ENCODE measurements around the gene NFATC1.

Gene NFATC1

GRCh38 chr18:79466591-79466990 is 70.9 kb downstream of the NFATC1 start:
- Histone ChIP-seq H3K79me2 (no peaks in the 10 kb centered on the region), H3K4me1 (no peaks in the 10 kb centered on the region), H3K4me2 (ENCODE audit: low read length) (no peak overlapping the region), H3K36me3 (ENCODE audit: control insufficient read depth, insufficient read depth, low read length) (no peaks in the 10 kb centered on the region), H3K4me3 (ENCODE audit: low read depth, low read length) (no peak overlapping the region), H3K27me3 (ENCODE audit: control insufficient read depth, insufficient read depth, low read length) (no peaks in the 10 kb centered on the region), H2AFZ (no peak overlapping the region), H3K9me3 (ENCODE audit: control insufficient read depth, low read length) (no peaks in the 10 kb centered on the region), H3K9ac (no peak overlapping the region), H3K27ac (no peak overlapping the region)
- no peak for TF ChIP-seq CTCF (IDR thresholded peaks at IDR 0.05)

- TF ChIP-seq CTCF (IDR thresholded peaks at IDR 0.05) = no peak
- Histone ChIP-seq H3K4me2 (ENCODE audit: low read length) (no peak overlapping the region), H3K36me3 (ENCODE audit: control insufficient read depth, insufficient read depth, low read length) (no peaks in the 10 kb centered on the region), H3K9me3 (ENCODE audit: control insufficient read depth, low read length) (no peaks in the 10 kb centered on the region), H3K27me3 (ENCODE audit: control insufficient read depth, insufficient read depth, low read length) (no peaks in the 10 kb centered on the region), H3K4me3 (ENCODE audit: low read depth, low read length) (no peak overlapping the region), H2AFZ (no peak overlapping the region), H3K79me2 (no peaks in the 10 kb centered on the region), H3K9ac (no peak overlapping the region), H3K27ac (no peak overlapping the region), H3K4me1 (no peaks in the 10 kb centered on the region)
These were observed 71.4 kb downstream of the NFATC1 start for GRCh38 chr18:79467126-79467525.

DNA sequence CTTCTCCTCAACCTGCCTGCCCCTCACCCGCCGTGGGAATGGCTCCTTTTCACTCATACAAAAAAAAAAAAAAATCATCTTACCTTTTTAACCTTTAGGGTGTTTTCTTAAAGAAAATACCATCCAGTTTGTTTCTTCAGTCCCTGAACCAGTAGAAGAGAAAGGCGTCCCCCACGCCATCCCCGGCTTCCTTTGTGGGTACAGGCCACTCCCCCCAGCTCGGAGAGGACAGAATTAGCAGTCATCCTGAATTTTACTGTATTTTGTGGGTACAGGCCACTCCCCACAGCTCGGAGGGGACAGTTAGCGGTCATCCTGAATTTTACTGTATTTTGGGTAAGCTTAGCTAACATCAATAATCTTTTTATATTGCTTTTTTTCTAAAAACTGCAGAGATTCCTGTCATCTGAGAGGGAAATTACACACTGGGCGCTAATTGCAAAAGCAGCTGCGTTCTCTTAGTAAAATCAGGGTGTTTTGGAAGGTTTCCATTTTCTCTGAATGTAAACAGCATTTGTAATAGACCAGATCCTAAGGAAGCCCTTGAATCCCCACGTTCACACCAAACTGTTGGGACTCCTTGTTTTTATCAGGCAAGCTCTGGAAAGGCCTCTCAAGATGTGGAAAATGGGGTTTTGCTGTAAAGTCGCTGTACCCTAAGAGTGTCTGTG is 72.5 kb downstream of the NFATC1 start:
- Histone ChIP-seq H3K9ac (no peak overlapping the region), H3K27ac (no peak overlapping the region), H3K79me2 (no peaks in the 10 kb centered on the region), H3K27me3 (ENCODE audit: control insufficient read depth, insufficient read depth, low read length) (no peaks in the 10 kb centered on the region), H3K36me3 (ENCODE audit: control insufficient read depth, insufficient read depth, low read length) (no peaks in the 10 kb centered on the region), H3K9me3 (ENCODE audit: control insufficient read depth, low read length) (no peaks in the 10 kb centered on the region), H3K4me3 (ENCODE audit: low read depth, low read length) (no peak overlapping the region), H2AFZ (no peak overlapping the region), H3K4me1 (no peaks in the 10 kb centered on the region), H3K4me2 (ENCODE audit: low read length) (no peak overlapping the region)
- TF ChIP-seq CTCF (IDR thresholded peaks at IDR 0.05) = no peak

DNA sequence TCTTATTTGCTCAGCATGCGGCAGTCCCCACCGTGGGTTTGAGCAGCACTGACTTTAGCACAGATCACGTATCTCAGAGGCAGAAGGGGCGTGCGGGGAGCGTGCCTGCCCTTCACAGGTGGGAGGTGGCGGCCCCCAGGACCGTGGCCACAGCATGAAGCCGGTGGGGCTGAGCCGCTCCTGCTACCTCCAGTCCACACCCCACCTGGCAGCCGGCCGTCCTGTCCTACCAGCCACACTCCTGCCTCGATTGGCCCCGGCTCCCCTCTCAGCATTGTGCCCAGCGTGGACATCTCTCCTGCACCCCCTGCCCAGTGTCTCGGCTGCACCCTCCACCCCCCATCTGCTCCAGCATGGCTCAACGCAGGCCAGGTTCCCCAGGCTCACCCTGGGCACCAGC is 73.6 kb downstream of the NFATC1 start:
- no peaks in the 10 kb centered on the region for H3K4me1 ChIP-seq
- H3K9ac ChIP-seq = no peak overlapping the region
- no peaks in the 10 kb centered on the region for H3K36me3 ChIP-seq (ENCODE audit: control insufficient read depth, insufficient read depth, low read length)
- H3K27me3 ChIP-seq (ENCODE audit: control insufficient read depth, insufficient read depth, low read length) = no peaks in the 10 kb centered on the region
- H3K4me2 ChIP-seq (ENCODE audit: low read length) = no peak overlapping the region
- no peaks in the 10 kb centered on the region for H3K9me3 ChIP-seq (ENCODE audit: control insufficient read depth, low read length)
- H2AFZ ChIP-seq = no peak overlapping the region
- no peak overlapping the region for H3K4me3 ChIP-seq (ENCODE audit: low read depth, low read length)
- H3K79me2 ChIP-seq = no peaks in the 10 kb centered on the region
- no peak overlapping the region for H3K27ac ChIP-seq
- no peak for TF ChIP-seq CTCF (IDR thresholded peaks at IDR 0.05)

All from parathyroid adenoma (tissue), 2 donors.